ENCODE measurements around the gene PHF21A. TPM values are rescaled to one million over a fixed set of nuclear protein-coding genes. Genes with fewer than 3 reads are reported as not detected.

Gene PHF21A
- total RNA-seq, 1 experiment from 2014 or later: 20.5 TPM

- TF ChIP-seq CTCF (IDR thresholded peaks at IDR 0.05; ENCODE audit: unreplicated experiment): no peak
- CTCF ChIA-PET: no interaction called here
- no peak for DNase-seq
- H3K4me1 Mint-ChIP-seq (ENCODE audit: low read depth, unreplicated experiment): no peaks in the 10 kb centered on the region
- no TSS peak for BruUV-seq (replicated peaks)
- H3K9me3 Mint-ChIP-seq (ENCODE audit: low read depth, unreplicated experiment): no peaks in the 10 kb centered on the region
- no peaks in the 10 kb centered on the region for H3K27me3 Mint-ChIP-seq (ENCODE audit: unreplicated experiment)
- H3K36me3 Mint-ChIP-seq (ENCODE audit: insufficient read depth, unreplicated experiment): no peaks in the 10 kb centered on the region
- intact Hi-C loops (cut with micrococcal nuclease; ENCODE audit: unreplicated experiment): no loop called here
- no peak overlapping the region for H3K27ac Mint-ChIP-seq (ENCODE audit: unreplicated experiment)
- H3K4me3 Mint-ChIP-seq (ENCODE audit: low read depth, unreplicated experiment): no peak overlapping the region
Measured at GRCh38 chr11:46107408-46107718, 13.9 kb downstream of the PHF21A start.

- Mint-ChIP-seq H3K27me3 (ENCODE audit: unreplicated experiment) (no peaks in the 10 kb centered on the region), H3K4me1 (ENCODE audit: low read depth, unreplicated experiment) (no peaks in the 10 kb centered on the region), H3K9me3 (ENCODE audit: low read depth, unreplicated experiment) (no peaks in the 10 kb centered on the region), H3K36me3 (ENCODE audit: insufficient read depth, unreplicated experiment) (no peaks in the 10 kb centered on the region), H3K27ac (ENCODE audit: unreplicated experiment) (no peak overlapping the region), H3K4me3 (ENCODE audit: low read depth, unreplicated experiment) (no peak overlapping the region)
- CTCF ChIA-PET: no interaction called here
- no peak for TF ChIP-seq CTCF (IDR thresholded peaks at IDR 0.05; ENCODE audit: unreplicated experiment)
- intact Hi-C loops (cut with micrococcal nuclease; ENCODE audit: unreplicated experiment): no loop called here
- DNase-seq: no peak
- no TSS peak for BruUV-seq (replicated peaks)
Measured at GRCh38 chr11:46106530-46107407, 14.5 kb downstream of the PHF21A start.

- H3K9me3 Mint-ChIP-seq (ENCODE audit: low read depth, unreplicated experiment): no peaks in the 10 kb centered on the region
- BruUV-seq (replicated peaks): no TSS peak
- H3K36me3 Mint-ChIP-seq (ENCODE audit: insufficient read depth, unreplicated experiment): no peaks in the 10 kb centered on the region
- H3K4me1 Mint-ChIP-seq (ENCODE audit: low read depth, unreplicated experiment): no peaks in the 10 kb centered on the region
- no peak for DNase-seq
- TF ChIP-seq CTCF (IDR thresholded peaks at IDR 0.05; ENCODE audit: unreplicated experiment): no peak
- no peaks in the 10 kb centered on the region for H3K27me3 Mint-ChIP-seq (ENCODE audit: unreplicated experiment)
- intact Hi-C loops (cut with micrococcal nuclease; ENCODE audit: unreplicated experiment): no loop called here
- CTCF ChIA-PET: no interaction called here
- H3K4me3 Mint-ChIP-seq (ENCODE audit: low read depth, unreplicated experiment): no peak overlapping the region
- H3K27ac Mint-ChIP-seq (ENCODE audit: unreplicated experiment): no peak overlapping the region
Measured at GRCh38 chr11:46105926-46106325, 15.3 kb downstream of the PHF21A start.

- no TSS peak for BruUV-seq (replicated peaks)
- DNase-seq: no peak
- no peak overlapping the region for H3K4me3 Mint-ChIP-seq (ENCODE audit: low read depth, unreplicated experiment)
- H3K27me3 Mint-ChIP-seq (ENCODE audit: unreplicated experiment): no peaks in the 10 kb centered on the region
- no peaks in the 10 kb centered on the region for H3K36me3 Mint-ChIP-seq (ENCODE audit: insufficient read depth, unreplicated experiment)
- H3K27ac Mint-ChIP-seq (ENCODE audit: unreplicated experiment): no peak overlapping the region
- CTCF ChIA-PET: no interaction called here
- H3K4me1 Mint-ChIP-seq (ENCODE audit: low read depth, unreplicated experiment): no peaks in the 10 kb centered on the region
- intact Hi-C loops (cut with micrococcal nuclease; ENCODE audit: unreplicated experiment): no loop called here
- TF ChIP-seq CTCF (IDR thresholded peaks at IDR 0.05; ENCODE audit: unreplicated experiment): no peak
- H3K9me3 Mint-ChIP-seq (ENCODE audit: low read depth, unreplicated experiment): no peaks in the 10 kb centered on the region
Measured at GRCh38 chr11:46105134-46105628, 16.1 kb downstream of the PHF21A start.

Data from Calu3 (cell line).